Adrenal gland (tissue), 5 donors: ENCODE results near the gene NEIL3.

Source experiments
- CTCF ChIP-seq, 6 experiments: fragments of 450-650 bp in 4 of 6; fragments of 200-600 bp in 2 of 6; sonication (generic) in 1 of 6; IDR thresholded peaks; 1 replicate in 5 of 6; 2 replicates in 1 of 6; pipeline versions ENCODE4 v1.5.1 to v1.8.0; 2016 to 2021; ENCODE audit warnings: antibody characterized with exemption in 6 of 6, mild to moderate bottlenecking in 2 of 6, moderate library complexity in 1 of 6
- POLR2A ChIP-seq, 2 donors: fragments of 450-650 bp; IDR thresholded peaks; one replicate each; pipeline ENCODE4 v1.6.1; 2017; ENCODE audit warnings: antibody characterized with exemption in 2 of 2, mild to moderate bottlenecking in 2 of 2, moderate library complexity in 1 of 2
- donor health status: DM: no; HTN: no; CAD: no.

- TF ChIP-seq CTCF (IDR thresholded peaks at IDR 0.05): no peak
- TF ChIP-seq POLR2A (IDR thresholded peaks at IDR 0.05): no peak
These were observed 38.6 kb upstream of the NEIL3 start for GRCh38 chr4:177271091-177271490.
